LNCAP (cell line): ENCODE data around the gene KLF13.

Experiments
- CTCF ChIP-seq: fragments of 450-650 bp; IDR thresholded peaks from 2 replicates; pipeline ENCODE4 v1.5.1; 2017; ENCODE audit warnings: mild to moderate bottlenecking

Gene KLF13

GRCh38 chr15:31338879-31339557 lies 12.4 kb downstream of the KLF13 start:
- no peak for TF ChIP-seq CTCF

GRCh38 chr15:31339558-31339895 lies 12.9 kb downstream of the KLF13 start:
- no peak for TF ChIP-seq CTCF

- no peak for TF ChIP-seq CTCF
Measured at GRCh38 chr15:31340047-31340446, 13.4 kb downstream of the KLF13 start.

GRCh38 chr15:31340592-31340991 lies 14.0 kb downstream of the KLF13 start:
- no peak for TF ChIP-seq CTCF

- no peak for TF ChIP-seq CTCF
Measured at GRCh38 chr15:31341071-31341470, 14.4 kb downstream of the KLF13 start.

- no peak for TF ChIP-seq CTCF
Measured at GRCh38 chr15:31341496-31342195, 15.0 kb downstream of the KLF13 start.

GRCh38 chr15:31342381-31342780 lies 15.7 kb downstream of the KLF13 start:
- TF ChIP-seq CTCF, result no peak
